Type B pancreatic cell (in vitro differentiated cells): ENCODE data around the gene CEP85L. TPM values are rescaled to one million over a fixed set of nuclear protein-coding genes. Genes with fewer than 3 reads are reported as not detected.

ENCODE experiments used
- DNase-seq: peaks from one replicate; pipeline ENCODE4 v3.0.0; 2021; ENCODE audit warnings: mixed read lengths; ENCODE audit not compliant: unreplicated experiment; ENCODE audit errors: extremely low spot score
- H3K27ac Mint-ChIP-seq: 2 replicates; pipeline ENCODE4 v1.8.0; 2021; ENCODE audit warnings: mild to moderate bottlenecking, mixed read lengths
- H3K27me3 Mint-ChIP-seq: 2 replicates; pipeline ENCODE4 v1.8.0; 2021; ENCODE audit warnings: mixed read lengths
- H3K36me3 Mint-ChIP-seq: 2 replicates; pipeline ENCODE4 v1.8.0; 2021; ENCODE audit warnings: mixed read lengths
- H3K4me1 Mint-ChIP-seq: one replicate; pipeline ENCODE4 v1.8.0; 2021; ENCODE audit warnings: mixed read lengths; ENCODE audit not compliant: unreplicated experiment
- H3K4me3 Mint-ChIP-seq: 2 replicates; pipeline ENCODE4 v1.8.0; 2021; ENCODE audit warnings: mild to moderate bottlenecking, mixed read lengths
- H3K9me3 Mint-ChIP-seq: 2 replicates; pipeline ENCODE4 v1.8.0; 2021; ENCODE audit warnings: mixed read lengths
- long read RNA-seq: library from polyadenylated mRNA; unstranded; transcript quantifications from one replicate; pipeline ENCODE4 v2.0.0, GENCODE V29; 2020
- total RNA-seq: library from RNA; stranded (reverse); gene quantifications from 2 replicates; pipeline ENCODE4 v1.2.1, GENCODE V29; 2021; ENCODE audit warnings: low replicate concordance
- TF ChIP-seq, protein P1 (sequence below): fragments of 200-600 bp; sonication (generic); conservative IDR thresholded peaks from 2 replicates; pipeline ENCODE4 v1.5.0; 2021; ENCODE audit warnings: antibody characterized with exemption, mild to moderate bottlenecking

Gene CEP85L
- total RNA-seq = 8.9 and 16.1 TPM in 2 replicates
- long read RNA-seq, partial matches to known transcripts = 18 of 20 reads
- long read RNA-seq, other reads (novel, unspliced or antisense) = 2 of 20 reads

DNA sequence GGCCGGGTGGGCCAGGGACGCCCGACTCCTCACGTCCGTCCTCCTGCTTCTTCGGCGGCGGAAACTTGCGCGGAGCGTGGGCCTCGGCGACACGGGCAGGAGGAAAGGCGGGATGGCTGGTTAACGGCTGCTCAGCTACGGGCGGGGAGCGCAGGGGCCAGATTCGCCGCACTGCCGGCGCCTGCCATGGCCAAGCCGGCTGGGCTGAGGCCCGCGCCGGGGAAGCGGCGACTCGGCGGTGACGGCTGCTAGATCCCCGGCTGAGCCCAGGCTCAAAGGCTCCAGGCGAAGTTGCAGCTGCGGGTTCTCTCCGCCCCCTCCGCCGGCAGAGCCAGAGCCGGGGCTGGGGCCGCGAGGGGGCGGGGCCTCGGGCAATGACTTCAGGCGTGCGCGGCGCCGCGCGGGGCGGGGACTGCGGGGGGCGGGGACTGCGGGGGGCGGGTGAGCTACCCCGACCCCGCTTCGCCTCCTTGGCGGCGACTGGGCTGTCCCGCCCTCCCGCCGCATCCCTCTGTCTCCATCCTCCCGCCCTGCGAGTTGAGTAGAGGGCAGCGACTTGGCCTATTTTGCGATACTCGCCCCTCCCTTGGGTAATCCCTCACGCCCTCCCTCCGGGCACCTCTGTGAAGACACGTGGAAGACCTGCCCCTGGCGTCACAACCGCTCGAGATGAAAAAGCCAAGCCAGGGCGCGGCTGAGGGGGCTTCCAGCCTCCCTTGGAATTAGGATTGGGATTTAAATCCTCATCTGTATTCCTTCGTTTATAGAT is at the start of gene CEP85L:
Gene CEP85L, minus strand, starts transcription at position 310 of the 769 bp plus-strand sequence. CDS start 322 bp downstream, outside the sequence.
- H3K9me3 Mint-ChIP-seq = peaks cover 4% of the 10 kb centered on the region
- H3K4me1 Mint-ChIP-seq = peaks cover 10% of the 10 kb centered on the region
- H3K27ac Mint-ChIP-seq = peak within 1 kb of the TSS; percentile 78
- peak within 1 kb of the TSS; percentile 92 for H3K4me3 Mint-ChIP-seq
- peaks cover 4% of the 10 kb centered on the region for H3K36me3 Mint-ChIP-seq
- peak; percentile 93 for DNase-seq
- peaks cover 4% of the 10 kb centered on the region for H3K27me3 Mint-ChIP-seq
- TF ChIP-seq, protein P1, sequence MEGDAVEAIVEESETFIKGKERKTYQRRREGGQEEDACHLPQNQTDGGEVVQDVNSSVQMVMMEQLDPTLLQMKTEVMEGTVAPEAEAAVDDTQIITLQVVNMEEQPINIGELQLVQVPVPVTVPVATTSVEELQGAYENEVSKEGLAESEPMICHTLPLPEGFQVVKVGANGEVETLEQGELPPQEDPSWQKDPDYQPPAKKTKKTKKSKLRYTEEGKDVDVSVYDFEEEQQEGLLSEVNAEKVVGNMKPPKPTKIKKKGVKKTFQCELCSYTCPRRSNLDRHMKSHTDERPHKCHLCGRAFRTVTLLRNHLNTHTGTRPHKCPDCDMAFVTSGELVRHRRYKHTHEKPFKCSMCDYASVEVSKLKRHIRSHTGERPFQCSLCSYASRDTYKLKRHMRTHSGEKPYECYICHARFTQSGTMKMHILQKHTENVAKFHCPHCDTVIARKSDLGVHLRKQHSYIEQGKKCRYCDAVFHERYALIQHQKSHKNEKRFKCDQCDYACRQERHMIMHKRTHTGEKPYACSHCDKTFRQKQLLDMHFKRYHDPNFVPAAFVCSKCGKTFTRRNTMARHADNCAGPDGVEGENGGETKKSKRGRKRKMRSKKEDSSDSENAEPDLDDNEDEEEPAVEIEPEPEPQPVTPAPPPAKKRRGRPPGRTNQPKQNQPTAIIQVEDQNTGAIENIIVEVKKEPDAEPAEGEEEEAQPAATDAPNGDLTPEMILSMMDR = peak; percentile 14

DNA sequence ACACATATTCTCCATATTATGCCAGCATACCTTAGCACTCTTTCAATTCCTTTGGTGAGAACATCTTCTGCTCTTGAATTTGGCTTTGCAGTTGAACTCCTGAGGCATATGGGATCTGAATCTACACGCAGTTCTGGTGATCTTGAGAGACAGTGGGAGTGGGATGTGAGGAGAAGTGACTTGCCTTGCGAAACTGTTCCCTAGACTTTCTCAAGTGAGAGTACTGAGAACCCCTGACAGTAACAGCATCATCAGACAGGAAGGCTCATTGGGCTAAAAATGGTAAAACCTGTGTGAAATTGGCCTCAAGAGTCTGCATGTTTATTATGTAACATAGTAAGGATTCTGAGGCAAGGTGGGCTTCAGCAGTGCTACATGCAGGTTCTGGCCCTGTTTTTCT is 49.1 kb upstream of the CEP85L start:
- TF ChIP-seq, protein P1 = no peak
- no peak for DNase-seq
- H3K27me3 Mint-ChIP-seq = no peaks in the 10 kb centered on the region
- H3K4me1 Mint-ChIP-seq = peaks cover 9% of the 10 kb centered on the region
- no peak overlapping the region for H3K27ac Mint-ChIP-seq
- no peak overlapping the region for H3K4me3 Mint-ChIP-seq
- H3K9me3 Mint-ChIP-seq = no peaks in the 10 kb centered on the region
- H3K36me3 Mint-ChIP-seq = no peaks in the 10 kb centered on the region

GRCh38 chr6:118697554-118697953 is 46.2 kb upstream of the CEP85L start:
- no peak overlapping the region for H3K4me3 Mint-ChIP-seq
- no peaks in the 10 kb centered on the region for H3K27me3 Mint-ChIP-seq
- no peak overlapping the region for H3K27ac Mint-ChIP-seq
- DNase-seq = no peak
- no peaks in the 10 kb centered on the region for H3K4me1 Mint-ChIP-seq
- H3K9me3 Mint-ChIP-seq = no peaks in the 10 kb centered on the region
- TF ChIP-seq, protein P1 = no peak
- H3K36me3 Mint-ChIP-seq = no peaks in the 10 kb centered on the region

- TF ChIP-seq, protein P1 = no peak
- Mint-ChIP-seq H3K4me1 (no peaks in the 10 kb centered on the region), H3K9me3 (no peaks in the 10 kb centered on the region), H3K27me3 (no peaks in the 10 kb centered on the region), H3K4me3 (no peak overlapping the region), H3K36me3 (no peaks in the 10 kb centered on the region), H3K27ac (no peak overlapping the region)
- DNase-seq = no peak
Observed at GRCh38 chr6:118696271-118696670, 44.9 kb upstream of the CEP85L start.

DNA sequence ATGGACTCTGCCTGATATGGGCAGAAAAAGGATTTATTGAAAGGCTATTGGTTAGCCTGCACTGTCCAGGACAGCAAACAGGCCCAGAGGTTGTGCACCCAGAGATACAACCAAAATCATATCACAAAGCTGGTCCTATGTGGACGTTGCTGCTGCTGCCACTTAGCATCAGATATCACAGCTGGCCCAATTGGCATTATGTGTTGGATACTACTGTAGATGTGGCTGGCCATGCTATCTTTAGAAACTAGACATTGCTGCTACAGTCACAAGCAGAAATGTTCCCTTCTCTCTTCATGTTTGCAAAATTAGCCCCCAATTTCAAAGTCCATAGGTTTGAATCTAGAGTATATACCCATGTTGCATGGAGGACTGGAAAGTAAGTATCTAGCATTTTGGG is 42.2 kb upstream of the CEP85L start:
- Mint-ChIP-seq H3K27ac (no peak overlapping the region), H3K36me3 (no peaks in the 10 kb centered on the region), H3K9me3 (no peaks in the 10 kb centered on the region)

More for the DNA sequence above, 42.2 kb upstream of the CEP85L start:
- Mint-ChIP-seq H3K4me3 (no peak overlapping the region), H3K27me3 (no peaks in the 10 kb centered on the region), H3K4me1 (no peaks in the 10 kb centered on the region)
- TF ChIP-seq, protein P1 = no peak
- DNase-seq = no peak
